Fibroblast of lung (primary cell): ENCODE results near the gene ASCC3.

Experiments used
- CTCF ChIP-seq, 2 donors: IDR thresholded peaks in 1 of 2; conservative IDR thresholded peaks in 1 of 2; 1 replicate in 1 of 2; 2 replicates in 1 of 2; pipeline ENCODE4 v1.5.1; 2011 to 2012; ENCODE audit warnings: low read length in 2 of 2, control low read depth in 1 of 2, inconsistent platforms in 1 of 2, low read depth in 1 of 2, mild to moderate bottlenecking in 1 of 2
- EZH2 ChIP-seq: IDR thresholded peaks from 2 replicates; pipeline ENCODE4 v1.5.1; 2012; ENCODE audit warnings: low read length, control low read depth, mild to moderate bottlenecking; ENCODE audit errors: missing control alignments

GRCh38 chr6:100671740-100672139, 209.4 kb downstream of the ASCC3 start:
- TF ChIP-seq CTCF (conservative IDR thresholded peaks at IDR 0.05 in 1 of 2, IDR thresholded peaks at IDR 0.05 in 1 of 2; ENCODE audit: low read depth in 1 of 2, low read length in 2 of 2) (no peak), EZH2 (no peak)
